Stimulated activated CD4-positive, alpha-beta T cell treated with anti-CD3 and anti-CD28 coated beads, Interleukin-4, amount 100 ng/mL, for 4 hours (primary cell): ENCODE data around the gene KIF5C.
A peak's percentile ranks its signal among the peaks of the same experiment; 100 is the strongest.
"Not testable (repeated sequence)": the region's sequence is repeated elsewhere in the genome, so short reads cannot be mapped to it uniquely, and the experiment has no call there.

Source experiments
- DNase-seq, 2 experiments: peaks; one replicate each; pipeline ENCODE4 v3.0.0-alpha.2; 2020

Gene KIF5C

GRCh38 chr2:148967056-148967455 is 92.0 kb downstream of the KIF5C start:
- no peak for DNase-seq

GRCh38 chr2:148967578-148967977 is 92.6 kb downstream of the KIF5C start:
- no peak for DNase-seq

- no peak for DNase-seq
Observed at GRCh38 chr2:148968301-148968700, 93.3 kb downstream of the KIF5C start.

DNA sequence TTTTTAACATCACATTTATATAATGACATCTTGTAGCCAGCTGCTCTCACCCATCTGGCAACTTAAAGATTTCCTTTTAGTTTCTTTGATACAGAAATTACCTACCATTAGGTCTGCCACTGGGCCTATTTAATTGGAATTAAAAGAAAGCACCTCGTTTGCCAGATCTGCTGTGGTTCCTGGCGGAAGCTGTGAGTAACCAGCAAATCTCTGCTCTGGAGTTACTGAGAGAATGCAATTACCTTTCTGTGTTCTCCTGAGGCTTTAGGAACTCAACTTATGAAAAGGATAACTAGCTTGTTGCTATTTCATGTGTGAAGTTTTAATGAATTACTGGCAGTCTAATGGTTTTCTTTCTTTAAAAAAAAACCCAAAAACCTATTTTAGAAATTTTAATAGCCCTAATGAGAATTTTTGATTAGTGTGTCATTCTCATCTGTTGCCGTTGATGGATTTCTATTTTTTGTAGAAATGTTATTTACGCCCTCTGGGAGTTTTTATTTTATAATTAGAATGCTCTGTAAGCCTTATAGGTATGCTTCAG is 93.8 kb downstream of the KIF5C start:
- DNase-seq, result no peak

DNA sequence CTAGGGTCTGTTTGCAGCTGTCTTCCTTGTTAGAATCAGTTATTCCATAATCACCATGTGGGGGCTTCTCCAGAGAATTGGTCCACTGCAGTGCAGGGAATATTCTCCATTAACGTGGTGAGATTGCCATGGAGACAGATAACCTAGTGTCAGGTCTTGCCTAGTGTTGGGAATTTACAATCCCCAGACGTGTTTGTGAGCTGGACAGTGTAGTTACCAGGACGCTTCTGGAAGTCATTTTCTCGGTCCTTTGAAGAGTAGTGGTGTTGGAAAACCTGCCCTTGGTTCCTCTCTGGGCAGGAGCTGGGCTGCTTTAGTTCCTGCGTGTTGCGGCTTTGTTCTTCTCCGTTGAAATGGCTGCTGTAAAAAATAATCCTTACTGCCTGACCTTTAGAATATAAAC is 94.6 kb downstream of the KIF5C start:
- DNase-seq, result no peak

DNA sequence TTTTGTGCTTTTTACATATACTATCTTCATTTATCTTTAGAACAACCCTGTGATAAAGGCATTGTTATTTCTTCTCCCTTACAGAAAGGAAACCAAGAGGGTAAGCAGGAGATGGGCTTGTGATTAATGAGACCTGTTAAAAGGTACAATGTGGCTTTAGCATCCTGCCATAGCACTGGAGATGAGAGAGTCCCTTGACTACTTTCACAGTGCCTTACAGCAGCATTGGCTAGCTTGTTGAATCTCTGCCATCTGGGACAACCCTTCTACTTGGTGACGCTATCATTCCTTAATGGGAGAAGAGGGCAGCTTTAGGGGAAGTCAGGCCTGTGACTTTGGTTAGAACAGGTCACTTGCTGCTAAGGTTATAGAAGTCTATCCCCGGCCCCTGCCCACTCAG is 95.4 kb downstream of the KIF5C start:
- DNase-seq, result no peak

- no peak for DNase-seq
Observed at GRCh38 chr2:148971547-148971946, 96.5 kb downstream of the KIF5C start.

DNA sequence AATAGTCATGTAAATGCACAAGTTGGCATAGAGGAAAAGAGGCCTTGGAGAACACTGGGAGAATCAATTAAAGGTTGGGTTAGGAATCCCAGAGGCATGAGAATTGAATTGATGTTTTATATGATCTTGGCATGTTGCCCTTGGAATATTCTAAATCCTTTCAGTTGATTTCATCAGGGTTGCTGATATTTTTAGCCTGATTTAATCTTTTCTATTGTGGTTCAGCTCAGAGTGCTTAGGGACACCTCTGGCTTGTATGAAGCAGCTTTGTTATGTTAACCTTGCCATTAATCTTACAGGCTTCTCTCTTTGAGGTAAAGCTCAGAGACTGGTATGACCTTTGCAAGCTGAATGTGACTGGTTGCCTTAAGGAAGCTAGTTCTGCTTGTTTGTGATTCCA is 99.1 kb downstream of the KIF5C start:
- DNase-seq, result no peak

DNA sequence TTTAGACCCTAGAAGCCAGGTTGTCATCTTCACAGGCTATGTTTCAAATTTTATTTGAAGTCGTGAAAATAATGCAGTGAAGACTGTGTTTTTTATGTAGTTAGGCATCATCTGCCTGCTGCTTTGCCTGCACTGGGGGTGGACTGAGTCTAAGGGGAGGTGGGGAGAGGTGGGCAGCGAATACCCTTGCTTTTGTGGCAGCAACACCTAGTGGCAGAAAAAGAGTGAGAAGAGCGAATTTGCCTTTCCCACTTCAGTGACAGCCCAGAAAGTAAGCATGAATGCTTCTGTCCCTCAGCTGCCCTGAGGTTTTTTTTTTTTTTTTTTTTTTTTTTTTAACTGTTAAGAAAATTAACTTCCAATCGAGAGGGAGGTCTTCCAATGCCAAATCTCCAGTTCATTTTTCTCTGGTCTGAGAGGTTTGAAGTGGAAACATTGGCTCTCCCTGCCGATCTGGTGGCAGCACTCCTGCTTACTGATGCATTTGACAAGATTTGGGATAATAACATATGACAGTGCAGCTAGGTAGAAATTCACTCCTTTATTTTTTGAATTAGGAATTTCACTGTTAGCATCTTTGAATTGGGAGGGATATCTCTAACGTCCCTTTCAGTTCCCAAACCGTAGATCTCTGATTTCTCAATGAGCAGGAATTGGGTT is 103.1 kb downstream of the KIF5C start:
- DNase-seq, result no peak

GRCh38 chr2:148978706-148979105 is 103.7 kb downstream of the KIF5C start:
- DNase-seq, result no peak

- DNase-seq, result no peak
Observed at GRCh38 chr2:148979164-148979918, 104.3 kb downstream of the KIF5C start.

- DNase-seq, result no peak
Observed at GRCh38 chr2:148979919-148980277, 104.9 kb downstream of the KIF5C start.

GRCh38 chr2:148980496-148980895 is 105.5 kb downstream of the KIF5C start:
- DNase-seq, result not testable (repeated sequence)

GRCh38 chr2:148981324-148981723 is 106.3 kb downstream of the KIF5C start:
- no peak for DNase-seq

GRCh38 chr2:148981781-148982180 is 106.8 kb downstream of the KIF5C start:
- DNase-seq, result no peak

- DNase-seq, result no peak
Observed at GRCh38 chr2:148982282-148982681, 107.3 kb downstream of the KIF5C start.

GRCh38 chr2:148983896-148984295 is 108.9 kb downstream of the KIF5C start:
- DNase-seq, result no peak

GRCh38 chr2:148984449-148984848 is 109.4 kb downstream of the KIF5C start:
- no peak for DNase-seq

DNA sequence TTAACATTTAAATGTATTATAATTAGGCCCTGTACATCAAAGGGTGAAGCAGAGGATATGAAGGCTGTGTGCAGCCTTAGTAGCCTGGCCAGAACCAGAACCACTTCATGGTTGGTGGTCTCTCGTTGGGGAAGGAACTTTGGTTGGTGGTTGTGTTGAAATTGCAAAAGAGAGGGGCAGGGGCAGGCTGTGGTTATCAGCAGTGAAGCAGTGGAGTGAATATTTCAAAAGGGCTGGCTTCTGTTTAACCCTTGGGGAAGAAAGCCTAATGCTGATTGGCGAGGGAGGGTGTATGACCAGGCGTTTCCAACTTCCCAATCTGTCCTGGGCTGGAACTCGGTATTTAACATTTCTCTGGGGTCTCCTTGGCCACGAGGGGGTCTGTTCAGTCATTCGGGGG is 112.3 kb downstream of the KIF5C start:
- no peak for DNase-seq

- no peak for DNase-seq
Observed at GRCh38 chr2:148988337-148988736, 113.3 kb downstream of the KIF5C start.

DNA sequence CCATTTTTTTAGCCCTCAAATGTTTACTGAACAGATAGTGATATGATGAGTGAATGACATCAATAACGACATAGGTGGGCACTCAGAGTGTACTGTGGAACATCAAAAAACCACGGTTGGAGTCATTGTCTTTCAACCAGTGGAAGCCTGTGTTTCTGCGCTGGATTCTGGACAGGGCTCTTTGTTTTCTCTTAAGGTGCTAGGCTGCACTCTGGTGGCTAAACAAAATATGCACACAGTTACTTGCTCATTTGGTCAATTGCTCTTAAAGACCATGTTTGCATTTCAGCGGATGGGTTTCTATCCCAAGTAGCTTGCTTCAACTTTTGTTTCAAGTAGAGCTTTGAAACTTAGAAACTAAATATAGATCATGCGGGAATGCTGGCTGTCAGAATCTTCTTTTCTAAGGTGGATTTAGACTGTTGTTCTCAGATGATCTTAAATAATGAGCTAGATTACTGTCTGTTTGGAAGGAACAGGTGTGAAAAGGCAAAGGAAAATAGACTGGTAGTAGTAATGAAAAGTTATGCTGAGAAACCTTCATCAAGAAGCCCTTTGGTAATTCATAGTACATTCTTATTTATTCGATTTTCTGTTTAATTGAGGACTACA is 115.0 kb downstream of the KIF5C start:
- DNase-seq, result peak; percentile 7 to 34

- DNase-seq, result no peak
Observed at GRCh38 chr2:148990968-148991367, 115.9 kb downstream of the KIF5C start.

GRCh38 chr2:148992448-148992847 is 117.4 kb downstream of the KIF5C start:
- no peak for DNase-seq

DNA sequence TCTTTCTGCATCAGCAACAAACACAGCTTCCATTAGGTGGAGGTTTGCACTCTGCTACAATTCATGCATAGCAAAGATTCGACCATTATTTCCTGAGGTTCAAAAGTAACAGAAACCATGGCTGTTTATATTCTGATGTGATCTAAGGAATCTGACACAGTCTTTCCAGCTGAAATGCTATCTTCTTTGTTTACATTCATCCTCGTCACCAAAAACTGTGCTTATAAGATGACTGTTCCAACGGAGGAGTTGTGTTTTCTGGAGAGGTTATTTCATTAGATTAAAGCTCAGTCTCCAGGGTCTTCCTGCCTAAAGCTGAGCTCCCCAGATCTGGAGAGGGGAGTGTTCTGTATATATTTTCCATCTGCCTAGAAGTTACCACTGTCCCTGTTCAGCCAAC is 118.3 kb downstream of the KIF5C start:
- no peak for DNase-seq
